SU-DHL-6 (cell line): ENCODE measurements around the gene FGF1.

Experiments
- EZH2phosphoT487 ChIP-seq: fragments of 200-600 bp; sonication (generic), shearing (Covaris generic); conservative IDR thresholded peaks from 2 replicates; pipeline ENCODE4 v1.6.1; 2018; ENCODE audit warnings: mild to moderate bottlenecking, antibody characterized with exemption, low read length, moderate library complexity, mixed read lengths
- TF ChIP-seq, protein P1 (sequence below): fragments of 200-600 bp; sonication (generic); IDR thresholded peaks from one replicate; pipeline ENCODE4 v1.5.1; 2017; ENCODE audit warnings: antibody characterized with exemption, mild to moderate bottlenecking, low read length, moderate library complexity; ENCODE audit not compliant: insufficient read depth, poor library complexity, severe bottlenecking

DNA sequence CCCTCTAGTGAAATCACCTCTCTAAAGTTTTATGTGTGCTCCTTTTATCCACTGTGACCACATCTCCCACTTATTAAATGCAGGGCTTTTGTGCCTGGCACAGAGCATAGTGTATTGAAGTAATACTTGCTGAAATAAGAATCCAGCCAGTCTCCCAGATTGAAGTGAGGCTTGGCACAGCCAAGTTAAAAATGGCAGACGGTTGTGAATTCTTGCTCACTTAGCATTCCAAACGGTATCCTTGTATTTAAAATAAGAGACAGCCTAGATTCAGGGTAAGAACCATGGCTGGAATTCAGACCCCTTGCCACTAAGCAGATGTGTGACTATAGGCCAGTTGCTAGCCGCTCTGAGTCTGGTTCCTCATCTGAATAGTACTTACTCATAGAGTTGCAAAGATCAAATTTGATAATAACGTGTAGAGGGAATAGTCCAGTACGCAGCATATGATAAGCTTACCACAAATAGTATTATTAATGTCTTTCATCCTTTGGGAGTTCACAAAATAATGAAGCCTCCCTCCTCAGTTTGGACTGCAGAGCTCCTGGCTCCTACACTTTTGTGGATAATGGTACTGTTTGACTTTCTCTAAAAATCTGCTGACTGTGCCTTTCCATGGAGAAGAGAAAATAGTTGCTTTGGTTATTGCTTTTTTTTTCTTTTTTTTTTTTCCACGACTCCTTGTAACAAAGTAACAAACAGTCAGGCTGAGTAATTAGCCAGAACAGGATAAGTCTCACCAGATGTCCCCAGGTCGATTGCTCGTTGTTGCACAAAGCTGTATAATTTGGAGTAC, 51.5 kb downstream of the FGF1 start:
- TF ChIP-seq, protein P1, sequence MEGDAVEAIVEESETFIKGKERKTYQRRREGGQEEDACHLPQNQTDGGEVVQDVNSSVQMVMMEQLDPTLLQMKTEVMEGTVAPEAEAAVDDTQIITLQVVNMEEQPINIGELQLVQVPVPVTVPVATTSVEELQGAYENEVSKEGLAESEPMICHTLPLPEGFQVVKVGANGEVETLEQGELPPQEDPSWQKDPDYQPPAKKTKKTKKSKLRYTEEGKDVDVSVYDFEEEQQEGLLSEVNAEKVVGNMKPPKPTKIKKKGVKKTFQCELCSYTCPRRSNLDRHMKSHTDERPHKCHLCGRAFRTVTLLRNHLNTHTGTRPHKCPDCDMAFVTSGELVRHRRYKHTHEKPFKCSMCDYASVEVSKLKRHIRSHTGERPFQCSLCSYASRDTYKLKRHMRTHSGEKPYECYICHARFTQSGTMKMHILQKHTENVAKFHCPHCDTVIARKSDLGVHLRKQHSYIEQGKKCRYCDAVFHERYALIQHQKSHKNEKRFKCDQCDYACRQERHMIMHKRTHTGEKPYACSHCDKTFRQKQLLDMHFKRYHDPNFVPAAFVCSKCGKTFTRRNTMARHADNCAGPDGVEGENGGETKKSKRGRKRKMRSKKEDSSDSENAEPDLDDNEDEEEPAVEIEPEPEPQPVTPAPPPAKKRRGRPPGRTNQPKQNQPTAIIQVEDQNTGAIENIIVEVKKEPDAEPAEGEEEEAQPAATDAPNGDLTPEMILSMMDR = no peak
- no peak for TF ChIP-seq EZH2phosphoT487
